Stomach (tissue), 9 donors: ENCODE results near the gene FAXC. TPM values are rescaled to one million over a fixed set of nuclear protein-coding genes. Genes with fewer than 3 reads are reported as not detected.

ENCODE experiments used
- DNase-seq, 2 donors: peaks; one replicate each; pipeline versions ENCODE4 v3.0.0 to v3.0.0-alpha.2; 2013 to 2019
- H3K27ac ChIP-seq, 5 donors: fragments of 200-600 bp in 4 of 5; sonication (generic) in 4 of 5; one replicate each; pipeline ENCODE4 v1.5.1; 2013 to 2019; ENCODE audit warnings: mild to moderate bottlenecking in 1 of 5, moderate library complexity in 1 of 5
- H3K27me3 ChIP-seq, 3 donors: fragments of 200-600 bp; sonication (generic); one replicate each; pipeline ENCODE4 v1.5.1; 2017 to 2019; ENCODE audit warnings: mixed run types in 1 of 3
- H3K36me3 ChIP-seq, 4 donors: fragments of 200-600 bp; sonication (generic); 1 replicate in 3 of 4; 2 replicates in 1 of 4; pipeline ENCODE4 v1.5.1; 2016 to 2019
- H3K4me1 ChIP-seq, 4 donors: fragments of 200-600 bp; sonication (generic); one replicate each; pipeline ENCODE4 v1.5.1; 2016 to 2019
- H3K4me3 ChIP-seq, 4 donors: fragments of 200-600 bp; sonication (generic) in 3 of 4; one replicate each; pipeline ENCODE4 v1.5.1; 2016 to 2019; ENCODE audit warnings: mild to moderate bottlenecking in 1 of 4
- H3K9me3 ChIP-seq, 4 donors: fragments of 200-600 bp; sonication (generic); one replicate each; pipeline ENCODE4 v1.5.1; 2016 to 2019
- CTCF ChIP-seq, 7 experiments: fragments of 450-650 bp in 4 of 7; fragments of 200-600 bp in 3 of 7; sonication (generic) in 3 of 7; IDR thresholded peaks; one replicate each; pipeline ENCODE4 v1.5.1; 2016 to 2019; ENCODE audit warnings: antibody characterized with exemption in 7 of 7, control low read depth in 2 of 7, mild to moderate bottlenecking in 1 of 7
- EP300 ChIP-seq: sonication (generic); formaldehyde crosslinking; IDR thresholded peaks from one replicate; pipeline ENCODE4 v1.6.1; 2017; ENCODE audit warnings: antibody characterized with exemption
- POLR2A ChIP-seq, 4 donors: fragments of 450-650 bp; IDR thresholded peaks; one replicate each; pipeline ENCODE4 v1.6.1; 2016; ENCODE audit warnings: antibody characterized with exemption in 4 of 4, control low read depth in 2 of 4, mild to moderate bottlenecking in 1 of 4, moderate library complexity in 1 of 4
- POLR2AphosphoS5 ChIP-seq, 3 donors: sonication (generic); formaldehyde crosslinking; IDR thresholded peaks; one replicate each; pipeline ENCODE4 v1.6.1; 2016; ENCODE audit warnings: antibody characterized with exemption in 3 of 3
- WGBS, 5 donors: extraction: QIAGEN DNeasy Blood & Tissue Kit in 3 of 5; methylation state at CpG; one replicate each; pipeline versions ENCODE4 v1.1.5 to v1.1.7; 2013 to 2018; 5-methylcytosine and 5-hydroxymethylcytosine counted together
- intact Hi-C: fragments of 100-400 bp; cut with DNase I; formaldehyde crosslinking; loops from one replicate; pipeline ENCODE4 v1.15.1; 2023; ENCODE audit warnings: low total_unique reads
- polyA plus RNA-seq, 3 donors: library from polyadenylated mRNA; stranded (reverse); fragments of 200-250 nt; gene quantifications; one replicate each; pipeline ENCODE4 v1.2.3, GENCODE V29; 2013
- total RNA-seq, 5 donors: library from RNA; depleted of rRNA; stranded (reverse); fragments of >200 nt; gene quantifications; one replicate each; pipeline versions ENCODE4 v1.1.0 to v1.2.3, GENCODE V29; 2014 to 2016
- donor health status: healthy with polysubstance abuse.
- donor health status: Bipolar disorder and iron deficiency.
- donor health status: healthy.

The FAXC gene
- total and polyA plus RNA-seq, 8 donors: 2.2 to 186 (median 7.7) TPM; not detected in 1

GRCh38 chr6:99324996-99325395 is 24.5 kb downstream of the FAXC start:
- no peak for TF ChIP-seq CTCF (IDR thresholded peaks at IDR 0.05)
- no peak for TF ChIP-seq POLR2A (IDR thresholded peaks at IDR 0.05)
- no peak for TF ChIP-seq EP300
- TF ChIP-seq POLR2AphosphoS5 (IDR thresholded peaks at IDR 0.05): no peak
- Histone ChIP-seq H3K27me3 (no peaks in the 10 kb centered on the region), H3K4me1 (no peaks in the 10 kb centered on the region), H3K27ac (no peak overlapping the region), H3K36me3 (peaks cover 0 to 31% (median 3%) of the 10 kb centered on the region in 4 donors), H3K9me3 (no peaks in the 10 kb centered on the region), H3K4me3 (no peak overlapping the region)
- intact Hi-C loops: no loop called here
- DNase-seq: no peak

- Histone ChIP-seq H3K27ac (no peak overlapping the region), H3K9me3 (no peaks in the 10 kb centered on the region), H3K27me3 (no peaks in the 10 kb centered on the region), H3K4me3 (no peak overlapping the region), H3K4me1 (no peaks in the 10 kb centered on the region), H3K36me3 (peaks cover 0 to 23% (median 0%) of the 10 kb centered on the region in 4 donors)
- no peak for TF ChIP-seq CTCF (IDR thresholded peaks at IDR 0.05)
- no peak for TF ChIP-seq POLR2A (IDR thresholded peaks at IDR 0.05)
- TF ChIP-seq POLR2AphosphoS5 (IDR thresholded peaks at IDR 0.05): no peak
- no peak for TF ChIP-seq EP300
- no peak for DNase-seq
- intact Hi-C loops: no loop called here
- WGBS, 5 donors: 89 to 95% (median 92%) methylated on average over 3 of the region's 3 CpGs
These were observed 30.9 kb downstream of the FAXC start for GRCh38 chr6:99318566-99318965.

- no peak for TF ChIP-seq POLR2A (IDR thresholded peaks at IDR 0.05)
- TF ChIP-seq CTCF (IDR thresholded peaks at IDR 0.05): no peak
- no peak for TF ChIP-seq POLR2AphosphoS5 (IDR thresholded peaks at IDR 0.05)
- no peak for TF ChIP-seq EP300
- Histone ChIP-seq H3K36me3 (peaks cover 0 to 3% (median 0%) of the 10 kb centered on the region in 4 donors), H3K27me3 (no peaks in the 10 kb centered on the region), H3K9me3 (no peaks in the 10 kb centered on the region), H3K4me1 (no peaks in the 10 kb centered on the region), H3K4me3 (no peak overlapping the region), H3K27ac (no peak overlapping the region)
- 41 to 78% (median 47%) methylated on average over 2 of the region's 2 CpGs for WGBS, 5 donors
- intact Hi-C loops: no loop called here
- no peak for DNase-seq
These were observed 37.1 kb downstream of the FAXC start for GRCh38 chr6:99312354-99312753.

- WGBS, 5 donors: 95 to 100% (median 98%) methylated on average over 1 of the region's 1 CpG
- intact Hi-C loops: no loop called here
These were observed 38.9 kb downstream of the FAXC start for GRCh38 chr6:99310553-99310952.

More at GRCh38 chr6:99310553-99310952, 38.9 kb downstream of the FAXC start:
- peaks cover 0 to 12% (median 4%) of the 10 kb centered on the region in 4 donors for H3K36me3 ChIP-seq
- H3K27me3 ChIP-seq: no peaks in the 10 kb centered on the region
- H3K27ac ChIP-seq: no peak overlapping the region
- H3K9me3 ChIP-seq: no peaks in the 10 kb centered on the region
- no peak for DNase-seq
- no peak overlapping the region for H3K4me3 ChIP-seq
- no peaks in the 10 kb centered on the region for H3K4me1 ChIP-seq
- no peak for TF ChIP-seq CTCF (IDR thresholded peaks at IDR 0.05)
- no peak for TF ChIP-seq POLR2AphosphoS5 (IDR thresholded peaks at IDR 0.05)
- no peak for TF ChIP-seq POLR2A (IDR thresholded peaks at IDR 0.05)
- TF ChIP-seq EP300: no peak
